K562 (cell line): Measurements from ENCODE around the gene AWAT1.

Source experiments
- BRF1 ChIP-seq: IDR thresholded peaks from 3 replicates; pipeline ENCODE4 v1.6.1; 2011; ENCODE audit warnings: borderline replicate concordance, mild to moderate bottlenecking; ENCODE audit not compliant: insufficient read length; ENCODE audit errors: extremely low read depth
- CHD4 ChIP-seq: fragments of 200-600 bp; sonication (generic); IDR thresholded peaks from 3 replicates; pipeline ENCODE4 v1.6.1; 2012; ENCODE audit warnings: low read depth, mild to moderate bottlenecking, mixed read lengths, low read length, inconsistent platforms; ENCODE audit not compliant: insufficient read depth, insufficient replicate concordance, poor library complexity, severe bottlenecking
- EP300 ChIP-seq: IDR thresholded peaks from 2 replicates; pipeline ENCODE4 v1.6.1; 2012; ENCODE audit warnings: low read length, improper control_type of control experiment
- ETV6 ChIP-seq, 3 experiments: fragments of 150-350 bp in 1 of 3; sonication (generic) in 1 of 3; formaldehyde crosslinking in 1 of 3; IDR thresholded peaks; 2 replicates each; pipeline versions ENCODE4 v1.6.1 to v1.8.0; 2014 to 2022; ENCODE audit warnings: borderline replicate concordance in 2 of 3, low read depth in 2 of 3, antibody characterized with exemption in 1 of 3, low read length in 1 of 3, mild to moderate bottlenecking in 1 of 3, missing genetic modification reagents in 1 of 3
- GABPA ChIP-seq: fragments of 200-800 bp; sonication (Bioruptor generic); conservative IDR thresholded peaks from 2 replicates; pipeline ENCODE4 v1.6.1; 2016; ENCODE audit warnings: low read depth, missing genetic modification characterization, missing compliant biosample characterization
- JUN ChIP-seq, 2 experiments: sonication (generic) in 1 of 2; formaldehyde crosslinking in 1 of 2; IDR thresholded peaks; 2 replicates each; pipeline versions ENCODE4 v1.6.1 to v1.8.0; 2012 to 2022; ENCODE audit warnings: borderline replicate concordance in 2 of 2, mild to moderate bottlenecking in 2 of 2, improper control_type of control experiment in 1 of 2, low read depth in 1 of 2, low read length in 1 of 2, missing genetic modification reagents in 1 of 2
- JUNB ChIP-seq: fragments of 450-650 bp; formaldehyde crosslinking; conservative IDR thresholded peaks from 2 replicates; pipeline ENCODE4 v1.4.0; 2020; ENCODE audit warnings: mild to moderate bottlenecking
- MAX ChIP-seq: sonication (generic); formaldehyde crosslinking; IDR thresholded peaks from 2 replicates; pipeline ENCODE4 v1.9.0; 2022; ENCODE audit warnings: mild to moderate bottlenecking, missing genetic modification reagents
- POLR2AphosphoS2 ChIP-seq: IDR thresholded peaks from 2 replicates; pipeline ENCODE4 v1.6.1; 2012; ENCODE audit warnings: low read length, improper control_type of control experiment
- ZBTB33 ChIP-seq: sonication (generic); formaldehyde crosslinking; IDR thresholded peaks from 2 replicates; pipeline ENCODE4 v1.8.1; 2023; ENCODE audit warnings: mild to moderate bottlenecking, missing genetic modification reagents
- TF ChIP-seq, protein P1 (sequence below): fragments of 450-650 bp; IDR thresholded peaks from 2 replicates; pipeline ENCODE4 v1.6.1; 2016; ENCODE audit warnings: antibody characterized with exemption
- TF ChIP-seq, protein P2 (sequence below), 2 experiments: IDR thresholded peaks; 2 replicates each; pipeline ENCODE4 v1.6.1; 2012; ENCODE audit warnings: improper control_type of control experiment in 2 of 2, low read depth in 2 of 2, low read length in 2 of 2, borderline replicate concordance in 1 of 2
- TF ChIP-seq, protein P3 (sequence below), 3 experiments: IDR thresholded peaks in 2 of 3; conservative IDR thresholded peaks in 1 of 3; 2 replicates each; pipeline ENCODE4 v1.5.1; 2011 to 2012; ENCODE audit warnings: low read length in 3 of 3, mild to moderate bottlenecking in 3 of 3, control low read depth in 2 of 3, improper control_type of control experiment in 1 of 3, inconsistent platforms in 1 of 3, low read depth in 1 of 3, mixed read lengths in 1 of 3, moderate library complexity in 1 of 3; ENCODE audit not compliant: insufficient read depth in 2 of 3

- TF ChIP-seq MAX (CRISPR knock-in tag) (no peak), JUNB (CRISPR knock-in tag) (no peak), GABPA (tag) (no peak), ZBTB33 (no peak), JUN (IDR thresholded peaks at IDR 0.05; ENCODE audit: borderline replicate concordance, low read depth, low read length) (no peak), JUN (CRISPR knock-in tag; IDR thresholded peaks at IDR 0.05; ENCODE audit: borderline replicate concordance) (no peak), ETV6 (IDR thresholded peaks at IDR 0.05; ENCODE audit: borderline replicate concordance in 1 of 2, low read depth in 2 of 2, low read length in 1 of 2) (no peak), ETV6 (CRISPR knock-in tag; IDR thresholded peaks at IDR 0.05; ENCODE audit: borderline replicate concordance) (no peak), CHD4 (no peak), EP300 (no peak), POLR2AphosphoS2 (no peak), BRF1 (no peak)
- TF ChIP-seq, protein P1, sequence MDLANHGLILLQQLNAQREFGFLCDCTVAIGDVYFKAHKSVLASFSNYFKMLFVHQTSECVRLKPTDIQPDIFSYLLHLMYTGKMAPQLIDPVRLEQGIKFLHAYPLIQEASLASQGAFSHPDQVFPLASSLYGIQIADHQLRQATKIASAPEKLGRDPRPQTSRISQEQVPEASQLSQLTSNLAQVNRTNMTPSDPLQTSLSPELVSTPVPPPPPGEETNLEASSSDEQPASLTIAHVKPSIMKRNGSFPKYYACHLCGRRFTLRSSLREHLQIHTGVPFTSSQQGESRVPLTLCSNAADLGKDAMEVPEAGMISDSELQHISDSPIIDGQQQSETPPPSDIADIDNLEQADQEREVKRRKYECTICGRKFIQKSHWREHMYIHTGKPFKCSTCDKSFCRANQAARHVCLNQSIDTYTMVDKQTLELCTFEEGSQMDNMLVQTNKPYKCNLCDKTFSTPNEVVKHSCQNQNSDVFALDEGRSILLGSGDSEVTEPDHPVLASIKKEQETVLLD = no peak
- TF ChIP-seq, protein P2, sequence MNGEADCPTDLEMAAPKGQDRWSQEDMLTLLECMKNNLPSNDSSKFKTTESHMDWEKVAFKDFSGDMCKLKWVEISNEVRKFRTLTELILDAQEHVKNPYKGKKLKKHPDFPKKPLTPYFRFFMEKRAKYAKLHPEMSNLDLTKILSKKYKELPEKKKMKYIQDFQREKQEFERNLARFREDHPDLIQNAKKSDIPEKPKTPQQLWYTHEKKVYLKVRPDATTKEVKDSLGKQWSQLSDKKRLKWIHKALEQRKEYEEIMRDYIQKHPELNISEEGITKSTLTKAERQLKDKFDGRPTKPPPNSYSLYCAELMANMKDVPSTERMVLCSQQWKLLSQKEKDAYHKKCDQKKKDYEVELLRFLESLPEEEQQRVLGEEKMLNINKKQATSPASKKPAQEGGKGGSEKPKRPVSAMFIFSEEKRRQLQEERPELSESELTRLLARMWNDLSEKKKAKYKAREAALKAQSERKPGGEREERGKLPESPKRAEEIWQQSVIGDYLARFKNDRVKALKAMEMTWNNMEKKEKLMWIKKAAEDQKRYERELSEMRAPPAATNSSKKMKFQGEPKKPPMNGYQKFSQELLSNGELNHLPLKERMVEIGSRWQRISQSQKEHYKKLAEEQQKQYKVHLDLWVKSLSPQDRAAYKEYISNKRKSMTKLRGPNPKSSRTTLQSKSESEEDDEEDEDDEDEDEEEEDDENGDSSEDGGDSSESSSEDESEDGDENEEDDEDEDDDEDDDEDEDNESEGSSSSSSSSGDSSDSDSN (IDR thresholded peaks at IDR 0.05; ENCODE audit: borderline replicate concordance in 1 of 2, low read depth in 2 of 2, low read length in 2 of 2) = no peak
- TF ChIP-seq, protein P3, sequence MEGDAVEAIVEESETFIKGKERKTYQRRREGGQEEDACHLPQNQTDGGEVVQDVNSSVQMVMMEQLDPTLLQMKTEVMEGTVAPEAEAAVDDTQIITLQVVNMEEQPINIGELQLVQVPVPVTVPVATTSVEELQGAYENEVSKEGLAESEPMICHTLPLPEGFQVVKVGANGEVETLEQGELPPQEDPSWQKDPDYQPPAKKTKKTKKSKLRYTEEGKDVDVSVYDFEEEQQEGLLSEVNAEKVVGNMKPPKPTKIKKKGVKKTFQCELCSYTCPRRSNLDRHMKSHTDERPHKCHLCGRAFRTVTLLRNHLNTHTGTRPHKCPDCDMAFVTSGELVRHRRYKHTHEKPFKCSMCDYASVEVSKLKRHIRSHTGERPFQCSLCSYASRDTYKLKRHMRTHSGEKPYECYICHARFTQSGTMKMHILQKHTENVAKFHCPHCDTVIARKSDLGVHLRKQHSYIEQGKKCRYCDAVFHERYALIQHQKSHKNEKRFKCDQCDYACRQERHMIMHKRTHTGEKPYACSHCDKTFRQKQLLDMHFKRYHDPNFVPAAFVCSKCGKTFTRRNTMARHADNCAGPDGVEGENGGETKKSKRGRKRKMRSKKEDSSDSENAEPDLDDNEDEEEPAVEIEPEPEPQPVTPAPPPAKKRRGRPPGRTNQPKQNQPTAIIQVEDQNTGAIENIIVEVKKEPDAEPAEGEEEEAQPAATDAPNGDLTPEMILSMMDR (IDR thresholded peaks at IDR 0.05 in 2 of 3, conservative IDR thresholded peaks at IDR 0.05 in 1 of 3; ENCODE audit: insufficient read depth in 2 of 3, low read depth in 1 of 3, low read length in 3 of 3) = no peak
These were observed 8.4 kb upstream of the AWAT1 start for GRCh38 chrX:70226048-70226447.
